ENCODE results near the gene PTPN4.

The PTPN4 gene

GRCh38 chr2:119947535-119947934, 187.8 kb downstream of the PTPN4 start:
- no peak overlapping the region for H3K27ac ChIP-seq (ENCODE audit: poor library complexity, severe bottlenecking)
- no peaks in the 10 kb centered on the region for H3K4me1 ChIP-seq (ENCODE audit: insufficient read depth, poor library complexity, severe bottlenecking)
- ATAC-seq (ENCODE audit: low read depth) (no peak), DNase-seq (ENCODE audit: low spot score) (no peak)
- peaks cover 48% of the 10 kb centered on the region for H3K36me3 ChIP-seq (ENCODE audit: low read depth)
- H3K9me3 ChIP-seq (ENCODE audit: severe bottlenecking), result no peaks in the 10 kb centered on the region
- H3K4me3 ChIP-seq (ENCODE audit: severe bottlenecking), result no peak overlapping the region
- no peak for TF ChIP-seq CTCF (IDR thresholded peaks at IDR 0.05; ENCODE audit: poor library complexity, severe bottlenecking)
- no peaks in the 10 kb centered on the region for H3K27me3 ChIP-seq (ENCODE audit: insufficient read depth, poor library complexity, severe bottlenecking)

GRCh38 chr2:119950966-119951365, 191.2 kb downstream of the PTPN4 start:
- DNase-seq (ENCODE audit: low spot score), result no peak
- Histone ChIP-seq H3K36me3 (ENCODE audit: low read depth) (peaks cover 47% of the 10 kb centered on the region), H3K27me3 (ENCODE audit: insufficient read depth, poor library complexity, severe bottlenecking) (no peaks in the 10 kb centered on the region), H3K9me3 (ENCODE audit: severe bottlenecking) (no peaks in the 10 kb centered on the region), H3K27ac (ENCODE audit: poor library complexity, severe bottlenecking) (no peak overlapping the region), H3K4me1 (ENCODE audit: insufficient read depth, poor library complexity, severe bottlenecking) (no peaks in the 10 kb centered on the region), H3K4me3 (ENCODE audit: severe bottlenecking) (no peak overlapping the region)
- TF ChIP-seq CTCF (IDR thresholded peaks at IDR 0.05; ENCODE audit: poor library complexity, severe bottlenecking), result no peak
- no peak for ATAC-seq (ENCODE audit: low read depth)

- no peak for DNase-seq (ENCODE audit: low spot score)
- no peak for ATAC-seq (ENCODE audit: low read depth)
- TF ChIP-seq CTCF (IDR thresholded peaks at IDR 0.05; ENCODE audit: poor library complexity, severe bottlenecking), result no peak
- Histone ChIP-seq H3K36me3 (ENCODE audit: low read depth) (peaks cover 42% of the 10 kb centered on the region), H3K9me3 (ENCODE audit: severe bottlenecking) (no peaks in the 10 kb centered on the region), H3K4me1 (ENCODE audit: insufficient read depth, poor library complexity, severe bottlenecking) (no peaks in the 10 kb centered on the region), H3K27me3 (ENCODE audit: insufficient read depth, poor library complexity, severe bottlenecking) (no peaks in the 10 kb centered on the region), H3K27ac (ENCODE audit: poor library complexity, severe bottlenecking) (no peak overlapping the region), H3K4me3 (ENCODE audit: severe bottlenecking) (no peak overlapping the region)
Measured at GRCh38 chr2:119958670-119959268, 199.0 kb downstream of the PTPN4 start.

GRCh38 chr2:119960821-119961220, 201.1 kb downstream of the PTPN4 start:
- no peak overlapping the region for H3K4me3 ChIP-seq (ENCODE audit: severe bottlenecking)
- H3K27ac ChIP-seq (ENCODE audit: poor library complexity, severe bottlenecking), result no peak overlapping the region
- H3K27me3 ChIP-seq (ENCODE audit: insufficient read depth, poor library complexity, severe bottlenecking), result no peaks in the 10 kb centered on the region
- H3K9me3 ChIP-seq (ENCODE audit: severe bottlenecking), result no peaks in the 10 kb centered on the region
- ATAC-seq (ENCODE audit: low read depth), result no peak
- no peaks in the 10 kb centered on the region for H3K4me1 ChIP-seq (ENCODE audit: insufficient read depth, poor library complexity, severe bottlenecking)
- no peak for DNase-seq (ENCODE audit: low spot score)
- peaks cover 50% of the 10 kb centered on the region for H3K36me3 ChIP-seq (ENCODE audit: low read depth)
- TF ChIP-seq CTCF (IDR thresholded peaks at IDR 0.05; ENCODE audit: poor library complexity, severe bottlenecking), result no peak

- Histone ChIP-seq H3K4me3 (ENCODE audit: severe bottlenecking) (no peak overlapping the region), H3K27ac (ENCODE audit: poor library complexity, severe bottlenecking) (no peak overlapping the region), H3K9me3 (ENCODE audit: severe bottlenecking) (no peaks in the 10 kb centered on the region), H3K36me3 (ENCODE audit: low read depth) (peaks cover 5% of the 10 kb centered on the region; the same call in 1 of the 2 replicates), H3K4me1 (ENCODE audit: insufficient read depth, poor library complexity, severe bottlenecking) (no peaks in the 10 kb centered on the region), H3K27me3 (ENCODE audit: insufficient read depth, poor library complexity, severe bottlenecking) (no peaks in the 10 kb centered on the region)
- ATAC-seq (ENCODE audit: low read depth), result no peak
- DNase-seq (ENCODE audit: low spot score), result no peak
- TF ChIP-seq CTCF (IDR thresholded peaks at IDR 0.05; ENCODE audit: poor library complexity, severe bottlenecking), result no peak
Measured at GRCh38 chr2:119981896-119982295, 222.2 kb downstream of the PTPN4 start.

Measured in RWPE2 (cell line).